PC-3 (cell line): ENCODE data around the gene AGPS. TPM values are rescaled to one million over a fixed set of nuclear protein-coding genes. Genes with fewer than 3 reads are reported as not detected.

Experiments
- ATAC-seq: fragments of 200-7000 bp; cut with Tn5 transposase; 2 replicates; pipeline ENCODE4 v1.9.1; 2020; ENCODE audit warnings: mild to moderate bottlenecking, moderate library complexity
- BruUV-seq: library from RNA; stranded (reverse); fragments of 400-500 nt; replicated peaks from 2 replicates; lab custom pipeline; 2021; lab: Mats Ljungman, UMichigan
- CTCF ChIA-PET: fragments of 300-600 bp; sonication (Branson Sonifier 250); formaldehyde crosslinking; loops from one replicate; lab custom pipeline; 2022; ENCODE audit warnings: antibody characterized with exemption; lab: Charles Lee
- POLR2A ChIA-PET: fragments of 300-600 bp; sonication (Branson Sonifier 250); formaldehyde crosslinking; loops from one replicate; lab custom pipeline; 2022; ENCODE audit warnings: antibody characterized with exemption; ENCODE audit not compliant: unreplicated experiment; lab: Charles Lee
- DNase-seq: peaks from one replicate; pipeline ENCODE4 v3.0.0-alpha.2; 2015
- H2AFZ ChIP-seq: fragments of 300-600 bp; sonication (generic); 2 replicates; pipeline ENCODE4 v1.6.0; 2016; ENCODE audit warnings: antibody characterized with exemption, low read length
- H3F3A ChIP-seq: fragments of 300-600 bp; sonication (generic); one replicate; pipeline ENCODE4 v1.6.0; 2017; ENCODE audit warnings: antibody characterized with exemption, low read length, control low read depth, mild to moderate bottlenecking; ENCODE audit not compliant: unreplicated experiment
- H3K27ac ChIP-seq: fragments of 300-600 bp; sonication (generic); 2 replicates; pipeline ENCODE4 v1.5.1; 2016; ENCODE audit warnings: mild to moderate bottlenecking, low read length
- H3K27me3 ChIP-seq: fragments of 300-600 bp; sonication (generic); 2 replicates; pipeline ENCODE4 v1.6.1; 2016; ENCODE audit warnings: low read length, mixed read lengths
- H3K36me3 ChIP-seq: fragments of 300-600 bp; sonication (generic); 2 replicates; pipeline ENCODE4 v1.6.1; 2016; ENCODE audit warnings: low read depth, mixed run types, low read length, mixed read lengths
- H3K4me1 ChIP-seq: fragments of 300-600 bp; sonication (generic); 2 replicates; pipeline ENCODE4 v1.5.1; 2016; ENCODE audit warnings: low read length; ENCODE audit not compliant: insufficient read depth
- H3K4me2 ChIP-seq: fragments of 300-600 bp; sonication (generic); 2 replicates; pipeline ENCODE4 v1.6.0; 2016; ENCODE audit warnings: low read length
- H3K4me3 ChIP-seq: fragments of 300-600 bp; sonication (generic); 2 replicates; pipeline ENCODE4 v1.5.1; 2016; ENCODE audit warnings: mild to moderate bottlenecking, low read length, mixed read lengths
- H3K79me2 ChIP-seq: fragments of 300-600 bp; sonication (generic); 2 replicates; pipeline ENCODE4 v1.6.1; 2017; ENCODE audit warnings: low read length, mixed read lengths
- H3K9ac ChIP-seq: fragments of 300-600 bp; sonication (generic); 2 replicates; pipeline ENCODE4 v1.6.0; 2016; ENCODE audit warnings: mild to moderate bottlenecking, low read length
- H3K9me2 ChIP-seq: fragments of 300-600 bp; sonication (generic); replicated peaks from 2 replicates; pipeline ENCODE4 v1.6.1; 2016; ENCODE audit warnings: mixed run types, low read length, mixed read lengths
- H3K9me3 ChIP-seq: fragments of 300-600 bp; sonication (generic); 2 replicates; pipeline ENCODE4 v1.6.1; 2016; ENCODE audit warnings: low read length, mixed read lengths
- H4K20me1 ChIP-seq: fragments of 300-600 bp; sonication (generic); 2 replicates; pipeline ENCODE4 v1.6.1; 2016; ENCODE audit warnings: low read length, mixed read lengths
- EZH2 ChIP-seq: fragments of 300-600 bp; sonication (generic); IDR thresholded peaks from one replicate; pipeline ENCODE4 v1.6.1; 2017; ENCODE audit warnings: antibody characterized with exemption, mild to moderate bottlenecking, low read length; ENCODE audit not compliant: unreplicated experiment
- EZH2phosphoT487 ChIP-seq: fragments of 300-600 bp; sonication (generic); IDR thresholded peaks from 2 replicates; pipeline ENCODE4 v1.6.1; 2018; ENCODE audit warnings: mild to moderate bottlenecking, antibody characterized with exemption, low read length, borderline replicate concordance
- intact Hi-C: fragments of 100-400 bp; cut with micrococcal nuclease; formaldehyde crosslinking; loops from 2 replicates; pipeline ENCODE4 v1.9.0; 2023
- total RNA-seq: library from RNA; depleted of rRNA; stranded (reverse); fragments of >200 nt; gene quantifications from 2 replicates; pipeline ENCODE4 v1.2.3, GENCODE V29; 2014
- TF ChIP-seq, protein P1 (sequence below): fragments of 300-600 bp; sonication (generic); conservative IDR thresholded peaks from 2 replicates; pipeline ENCODE4 v1.5.1; 2017; ENCODE audit warnings: antibody characterized with exemption, low read depth, mild to moderate bottlenecking, low read length

The AGPS gene
- total RNA-seq, 1 experiment from 2014 or later, result 147 TPM

DNA sequence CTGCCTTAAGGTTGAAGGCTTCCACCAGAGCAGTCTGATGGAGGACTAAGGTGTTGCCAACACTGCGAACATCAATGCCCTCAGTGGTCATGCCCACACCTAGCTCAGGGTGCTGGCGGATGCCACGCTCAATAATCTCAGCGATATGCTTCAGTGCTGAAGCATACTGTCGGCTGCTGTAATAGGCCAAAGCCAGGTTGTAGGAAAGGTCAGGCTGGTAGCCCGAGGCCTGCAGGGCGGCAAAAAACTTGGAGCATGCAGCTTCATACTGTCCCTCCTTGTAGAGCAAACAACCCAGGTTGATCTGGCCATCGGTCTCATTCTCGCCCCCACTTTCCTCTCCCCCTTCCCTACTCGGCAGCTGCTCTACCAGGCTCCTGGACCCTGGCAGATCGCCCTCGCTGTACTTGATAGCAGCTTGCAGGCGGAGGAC, 159.4 kb downstream of the AGPS start:
- H4K20me1 ChIP-seq, result no peaks in the 10 kb centered on the region
- no TSS peak for BruUV-seq
- intact Hi-C loops, result loop anchor here (1.0 kb wide), 1 partner anchor 66 kb away; a partner anchor contains a TSS
- DNase-seq, result no peak
- H2AFZ ChIP-seq, result peak overlapping the region; percentile 100
- H3K4me1 ChIP-seq, result peaks cover 5% of the 10 kb centered on the region; the same call in 1 of the 2 replicates
- ChIA-PET POLR2A (no interaction called here), CTCF (no interaction called here)
- H3K27ac ChIP-seq, result peak overlapping the region; percentile 89; the same call in 1 of the 2 replicates
- H3K79me2 ChIP-seq, result no peaks in the 10 kb centered on the region
- peak overlapping the region; percentile 94 for H3K4me3 ChIP-seq
- no peaks in the 10 kb centered on the region for H3F3A ChIP-seq
- no peak for TF ChIP-seq EZH2
- TF ChIP-seq, protein P1, sequence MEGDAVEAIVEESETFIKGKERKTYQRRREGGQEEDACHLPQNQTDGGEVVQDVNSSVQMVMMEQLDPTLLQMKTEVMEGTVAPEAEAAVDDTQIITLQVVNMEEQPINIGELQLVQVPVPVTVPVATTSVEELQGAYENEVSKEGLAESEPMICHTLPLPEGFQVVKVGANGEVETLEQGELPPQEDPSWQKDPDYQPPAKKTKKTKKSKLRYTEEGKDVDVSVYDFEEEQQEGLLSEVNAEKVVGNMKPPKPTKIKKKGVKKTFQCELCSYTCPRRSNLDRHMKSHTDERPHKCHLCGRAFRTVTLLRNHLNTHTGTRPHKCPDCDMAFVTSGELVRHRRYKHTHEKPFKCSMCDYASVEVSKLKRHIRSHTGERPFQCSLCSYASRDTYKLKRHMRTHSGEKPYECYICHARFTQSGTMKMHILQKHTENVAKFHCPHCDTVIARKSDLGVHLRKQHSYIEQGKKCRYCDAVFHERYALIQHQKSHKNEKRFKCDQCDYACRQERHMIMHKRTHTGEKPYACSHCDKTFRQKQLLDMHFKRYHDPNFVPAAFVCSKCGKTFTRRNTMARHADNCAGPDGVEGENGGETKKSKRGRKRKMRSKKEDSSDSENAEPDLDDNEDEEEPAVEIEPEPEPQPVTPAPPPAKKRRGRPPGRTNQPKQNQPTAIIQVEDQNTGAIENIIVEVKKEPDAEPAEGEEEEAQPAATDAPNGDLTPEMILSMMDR, result no peak
- no peak for TF ChIP-seq EZH2phosphoT487
- no peaks in the 10 kb centered on the region for H3K36me3 ChIP-seq
- H3K9me2 ChIP-seq, result no peaks in the 10 kb centered on the region
- peak overlapping the region; percentile 97 for H3K9ac ChIP-seq
- no peaks in the 10 kb centered on the region for H3K27me3 ChIP-seq
- H3K4me2 ChIP-seq, result peak overlapping the region; percentile 96
- no peak for ATAC-seq
- H3K9me3 ChIP-seq, result no peaks in the 10 kb centered on the region

DNA sequence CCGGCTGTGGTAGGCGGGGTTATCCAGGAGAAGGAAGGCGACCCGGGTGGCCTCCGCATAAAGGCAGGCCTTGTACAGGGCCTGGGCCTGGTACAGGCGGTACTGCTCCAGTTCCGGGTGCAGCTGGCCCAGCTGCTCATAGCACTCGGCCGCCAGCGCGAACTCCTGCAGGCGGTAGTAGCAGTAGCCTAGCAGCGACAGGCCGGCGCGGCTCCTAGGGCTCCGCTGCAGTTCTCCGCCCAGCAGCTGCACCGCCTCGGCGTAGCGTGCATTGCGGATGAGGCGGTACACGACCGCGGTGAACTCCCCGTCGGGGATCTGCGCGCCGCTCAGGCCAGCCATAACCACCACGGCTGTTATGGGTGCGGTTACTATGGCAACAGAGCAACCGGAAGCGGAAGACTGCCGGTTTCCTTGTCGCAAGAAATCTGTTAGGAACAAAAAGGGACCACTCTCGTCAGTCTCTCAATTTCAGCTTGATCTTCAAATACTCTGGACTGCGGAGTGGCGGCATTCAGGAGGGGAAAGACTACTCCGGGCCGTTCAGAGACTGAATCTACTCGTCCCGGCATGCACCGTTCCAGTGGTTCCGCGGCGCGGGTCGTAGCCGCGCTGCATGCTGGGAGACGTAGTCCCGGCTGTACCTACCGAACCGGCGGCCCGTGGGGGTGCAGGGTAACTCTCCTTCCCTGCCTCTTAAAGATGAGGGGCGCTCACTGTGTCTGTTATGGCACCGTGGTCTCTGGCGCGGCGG, 160.0 kb downstream of the AGPS start:
- POLR2A ChIA-PET, result no interaction called here
- no peaks in the 10 kb centered on the region for H3K27me3 ChIP-seq
- no peaks in the 10 kb centered on the region for H3K9me3 ChIP-seq
- CTCF ChIA-PET, result no interaction called here
- intact Hi-C loops, result loop anchor here (1.0 kb wide), 2 partner anchors 52 to 66 kb away; a partner anchor contains a TSS
- peak overlapping the region; percentile 89 for H3K27ac ChIP-seq
- no peaks in the 10 kb centered on the region for H3K9me2 ChIP-seq
- H4K20me1 ChIP-seq, result no peaks in the 10 kb centered on the region
- TF ChIP-seq, protein P1, result no peak
- TF ChIP-seq EZH2 (no peak), EZH2phosphoT487 (no peak)
- no peaks in the 10 kb centered on the region for H3F3A ChIP-seq
- peak; percentile 96 for ATAC-seq
- peak overlapping the region; percentile 94 for H3K4me3 ChIP-seq
- H3K4me2 ChIP-seq, result peak overlapping the region; percentile 96
- no peaks in the 10 kb centered on the region for H3K79me2 ChIP-seq
- peak overlapping the region; percentile 100 for H2AFZ ChIP-seq
- BruUV-seq, result TSS peak; percentile 57
- H3K36me3 ChIP-seq, result no peaks in the 10 kb centered on the region
- H3K4me1 ChIP-seq, result peaks cover 5% of the 10 kb centered on the region; the same call in 1 of the 2 replicates
- peak overlapping the region; percentile 97 for H3K9ac ChIP-seq
- DNase-seq, result peak; percentile 82
